ENCODE measurements around the gene SGSH. TPM values are rescaled to one million over a fixed set of nuclear protein-coding genes. Genes with fewer than 3 reads are reported as not detected.

Gene SGSH
- 13.3 to 38.1 TPM (median 25.0 TPM) in 5 replicates for total RNA-seq (2022; extraction: Qiagen RNA extraction; ENCODE audit: low read depth)

DNA sequence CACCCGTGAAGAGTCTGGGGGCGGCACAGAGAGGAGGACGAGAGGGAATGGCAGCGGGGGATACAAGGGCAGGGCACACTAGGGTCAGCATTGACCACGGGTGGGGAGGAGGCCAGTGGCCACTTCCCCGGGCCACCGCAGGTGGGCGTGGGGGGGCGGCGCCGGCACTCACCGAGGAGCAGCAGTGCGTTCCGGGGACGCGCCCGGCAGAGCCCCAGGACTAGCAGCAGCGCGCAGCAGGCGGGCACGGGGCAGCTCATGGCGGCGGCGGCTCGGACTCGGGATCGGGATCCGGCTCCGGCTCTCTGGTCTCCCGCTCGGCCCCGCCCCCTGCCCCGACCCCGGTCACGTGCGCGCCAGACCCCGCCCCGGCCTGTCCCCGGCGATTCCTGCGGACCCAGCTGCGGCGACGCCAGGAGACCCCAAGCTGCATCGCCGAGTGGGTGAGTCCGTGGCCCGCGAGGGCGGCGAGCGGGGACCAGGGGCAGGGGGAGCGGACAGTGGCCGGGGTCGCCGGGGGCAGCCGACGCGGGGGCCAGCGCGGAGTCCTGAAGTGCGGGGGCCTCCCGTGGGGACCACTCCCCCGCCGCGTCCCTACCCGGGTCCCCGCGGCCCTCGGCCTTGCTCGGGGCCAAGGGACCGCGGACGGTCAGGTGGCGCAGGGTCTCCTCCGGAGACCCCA, at the start of gene SGSH, which contains the start of gene SLC26A11:
SGSH (minus strand) TSS at position 280 of the 682 bp plus-strand sequence; CDS start at position 260, 20 bp downstream.
SLC26A11 (plus strand) TSS at position 374 of the 682 bp plus-strand sequence. CDS start 1,134 bp downstream, outside the sequence.

DNA sequence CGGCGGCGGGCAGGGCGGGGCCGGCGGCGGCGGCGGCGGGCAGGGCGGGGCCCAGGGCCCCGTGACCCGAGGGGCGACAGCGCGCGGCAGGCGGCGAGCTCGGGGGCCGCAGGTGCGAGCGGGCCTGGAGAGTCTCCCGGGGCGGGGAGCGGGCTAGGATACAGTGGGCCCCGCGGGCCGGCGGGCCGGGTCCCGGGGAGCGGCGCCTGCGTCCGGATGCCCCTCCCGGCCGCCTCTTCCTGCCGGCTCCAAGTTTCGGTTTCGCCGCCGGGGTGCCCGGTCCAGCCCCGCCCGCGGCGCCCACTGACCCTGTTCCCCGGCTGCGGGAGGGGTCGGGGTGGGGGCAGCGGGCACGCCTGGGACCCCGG, 40.6 kb upstream of the SGSH start, which contains the start of gene RNF213:
RNF213 (plus strand) TSS at position 62 of the 368 bp plus-strand sequence. CDS start 2,830 bp downstream, outside the sequence.

GRCh38 chr17:80169784-80170500, 50.2 kb downstream of the SGSH start, which contains the start of gene CARD14:
Gene CARD14 (plus strand): TSS chr17:80170030. CDS start chr17:80181439, 11,409 bp downstream.

Other genes starting within 250 kb of the SGSH start
- gene TBC1D16, start 184.5 kb downstream of the SGSH start, total RNA-seq (2022; extraction: Qiagen RNA extraction; ENCODE audit: low read depth) = 7.1 to 11.9 TPM (median 9.9 TPM) in 5 replicates
- gene CCDC40, start 183.7 kb downstream of the SGSH start, total RNA-seq (2022; extraction: Qiagen RNA extraction; ENCODE audit: low read depth) = 4.5 to 8.1 TPM (median 7.3 TPM) in 5 replicates
- 32.2 to 65.5 TPM (median 58.2 TPM) in 5 replicates for gene GAA, start 118.8 kb downstream of the SGSH start, total RNA-seq (2022; extraction: Qiagen RNA extraction; ENCODE audit: low read depth)
- 200 to 232 TPM (median 212 TPM) in 5 replicates for gene EIF4A3, start 73.2 kb downstream of the SGSH start, total RNA-seq (2022; extraction: Qiagen RNA extraction; ENCODE audit: low read depth)
- gene CARD14, start 50.3 kb downstream of the SGSH start, total RNA-seq (2022; extraction: Qiagen RNA extraction; ENCODE audit: low read depth) = 0.17 to 0.78 TPM (median 0.25 TPM) in 5 replicates
- gene SLC26A11, start 94 bp upstream of the SGSH start, total RNA-seq (2022; extraction: Qiagen RNA extraction; ENCODE audit: low read depth) = 11.0 to 17.8 TPM (median 13.6 TPM) in 5 replicates
- 51.9 to 69.9 TPM (median 67.4 TPM) in 5 replicates for gene RNF213, start 40.5 kb upstream of the SGSH start, total RNA-seq (2022; extraction: Qiagen RNA extraction; ENCODE audit: low read depth)
- gene ENDOV, start 194.8 kb upstream of the SGSH start, total RNA-seq (2022; extraction: Qiagen RNA extraction; ENCODE audit: low read depth) = 34.4 to 52.9 TPM (median 49.5 TPM) in 5 replicates

Data from A549 treated with ZK216348 at 1 μM for 4 hours (cell line).